Measurements from ENCODE around the gene CHRM1.

DNA sequence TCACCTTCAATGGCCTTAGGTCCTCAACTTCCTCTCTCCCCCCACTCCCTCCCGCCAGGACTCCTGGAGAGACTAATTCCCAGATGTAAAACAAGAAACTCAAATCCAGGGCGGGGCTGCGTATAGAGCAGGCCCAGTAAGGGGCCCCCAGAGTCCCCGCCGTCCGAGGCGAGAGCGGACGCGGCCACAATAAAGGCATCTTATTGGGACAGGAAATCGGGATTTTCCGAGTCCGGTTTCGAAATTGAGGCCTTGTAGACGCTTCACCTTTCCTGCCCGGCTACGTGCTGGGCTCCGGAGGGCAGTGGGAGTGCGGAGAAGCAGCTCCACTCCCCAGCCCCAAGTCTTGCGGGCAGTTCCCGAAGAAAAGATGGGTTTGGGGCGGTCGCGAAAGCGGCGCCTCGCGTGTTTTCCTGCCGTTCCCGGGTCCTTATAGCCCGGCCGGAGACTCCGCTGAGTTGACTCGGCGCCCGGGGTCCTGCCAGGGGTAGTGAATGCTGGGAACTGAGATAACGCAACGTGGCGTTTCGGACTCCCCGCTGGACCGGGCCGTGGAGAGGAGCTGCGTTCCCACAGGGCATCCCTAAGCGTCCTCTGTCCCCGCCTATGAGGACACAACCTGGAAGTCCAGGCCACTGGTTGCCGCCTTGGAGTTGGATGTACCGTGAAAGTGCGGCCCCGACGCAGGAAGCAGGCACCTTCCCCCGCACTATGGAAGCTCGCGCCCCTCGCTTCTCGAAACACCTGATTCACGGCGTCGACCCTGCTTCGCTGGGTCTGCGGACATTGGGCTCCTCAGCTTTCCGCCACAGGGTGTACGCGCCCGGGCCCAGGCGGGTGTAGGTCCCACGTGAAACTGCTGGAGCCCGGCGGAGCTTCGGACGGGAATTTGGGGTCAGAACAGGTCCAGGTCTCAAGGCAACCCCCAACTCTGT is 4.8 kb upstream of the CHRM1 start:
- TF ChIP-seq, protein P1, sequence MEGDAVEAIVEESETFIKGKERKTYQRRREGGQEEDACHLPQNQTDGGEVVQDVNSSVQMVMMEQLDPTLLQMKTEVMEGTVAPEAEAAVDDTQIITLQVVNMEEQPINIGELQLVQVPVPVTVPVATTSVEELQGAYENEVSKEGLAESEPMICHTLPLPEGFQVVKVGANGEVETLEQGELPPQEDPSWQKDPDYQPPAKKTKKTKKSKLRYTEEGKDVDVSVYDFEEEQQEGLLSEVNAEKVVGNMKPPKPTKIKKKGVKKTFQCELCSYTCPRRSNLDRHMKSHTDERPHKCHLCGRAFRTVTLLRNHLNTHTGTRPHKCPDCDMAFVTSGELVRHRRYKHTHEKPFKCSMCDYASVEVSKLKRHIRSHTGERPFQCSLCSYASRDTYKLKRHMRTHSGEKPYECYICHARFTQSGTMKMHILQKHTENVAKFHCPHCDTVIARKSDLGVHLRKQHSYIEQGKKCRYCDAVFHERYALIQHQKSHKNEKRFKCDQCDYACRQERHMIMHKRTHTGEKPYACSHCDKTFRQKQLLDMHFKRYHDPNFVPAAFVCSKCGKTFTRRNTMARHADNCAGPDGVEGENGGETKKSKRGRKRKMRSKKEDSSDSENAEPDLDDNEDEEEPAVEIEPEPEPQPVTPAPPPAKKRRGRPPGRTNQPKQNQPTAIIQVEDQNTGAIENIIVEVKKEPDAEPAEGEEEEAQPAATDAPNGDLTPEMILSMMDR (IDR thresholded peaks at IDR 0.05 in 2 of 3, conservative IDR thresholded peaks at IDR 0.05 in 1 of 3; ENCODE audit: borderline replicate concordance in 1 of 3, insufficient read depth in 1 of 3, low read depth in 2 of 3, low read length in 2 of 3), result no peak
- TF ChIP-seq, protein P2, sequence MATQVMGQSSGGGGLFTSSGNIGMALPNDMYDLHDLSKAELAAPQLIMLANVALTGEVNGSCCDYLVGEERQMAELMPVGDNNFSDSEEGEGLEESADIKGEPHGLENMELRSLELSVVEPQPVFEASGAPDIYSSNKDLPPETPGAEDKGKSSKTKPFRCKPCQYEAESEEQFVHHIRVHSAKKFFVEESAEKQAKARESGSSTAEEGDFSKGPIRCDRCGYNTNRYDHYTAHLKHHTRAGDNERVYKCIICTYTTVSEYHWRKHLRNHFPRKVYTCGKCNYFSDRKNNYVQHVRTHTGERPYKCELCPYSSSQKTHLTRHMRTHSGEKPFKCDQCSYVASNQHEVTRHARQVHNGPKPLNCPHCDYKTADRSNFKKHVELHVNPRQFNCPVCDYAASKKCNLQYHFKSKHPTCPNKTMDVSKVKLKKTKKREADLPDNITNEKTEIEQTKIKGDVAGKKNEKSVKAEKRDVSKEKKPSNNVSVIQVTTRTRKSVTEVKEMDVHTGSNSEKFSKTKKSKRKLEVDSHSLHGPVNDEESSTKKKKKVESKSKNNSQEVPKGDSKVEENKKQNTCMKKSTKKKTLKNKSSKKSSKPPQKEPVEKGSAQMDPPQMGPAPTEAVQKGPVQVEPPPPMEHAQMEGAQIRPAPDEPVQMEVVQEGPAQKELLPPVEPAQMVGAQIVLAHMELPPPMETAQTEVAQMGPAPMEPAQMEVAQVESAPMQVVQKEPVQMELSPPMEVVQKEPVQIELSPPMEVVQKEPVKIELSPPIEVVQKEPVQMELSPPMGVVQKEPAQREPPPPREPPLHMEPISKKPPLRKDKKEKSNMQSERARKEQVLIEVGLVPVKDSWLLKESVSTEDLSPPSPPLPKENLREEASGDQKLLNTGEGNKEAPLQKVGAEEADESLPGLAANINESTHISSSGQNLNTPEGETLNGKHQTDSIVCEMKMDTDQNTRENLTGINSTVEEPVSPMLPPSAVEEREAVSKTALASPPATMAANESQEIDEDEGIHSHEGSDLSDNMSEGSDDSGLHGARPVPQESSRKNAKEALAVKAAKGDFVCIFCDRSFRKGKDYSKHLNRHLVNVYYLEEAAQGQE (IDR thresholded peaks at IDR 0.05; ENCODE audit: low read depth), result no peak
- TF ChIP-seq RAD21 (IDR thresholded peaks at IDR 0.05; ENCODE audit: low read depth) (no peak), CEBPB (IDR thresholded peaks at IDR 0.05; ENCODE audit: low read depth) (no peak), SP1 (IDR thresholded peaks at IDR 0.05; ENCODE audit: low read depth) (no peak), SIN3A (IDR thresholded peaks at IDR 0.05; ENCODE audit: low read depth) (no peak), POLR2A (IDR thresholded peaks at IDR 0.05; ENCODE audit: borderline replicate concordance, extremely low read depth, insufficient read depth, insufficient read length) (no peak), EZH2phosphoT487 (IDR thresholded peaks at IDR 0.05; ENCODE audit: borderline replicate concordance) (no peak)
